K562 (cell line): Measurements from ENCODE around the gene SPON2. TPM values are rescaled to one million over a fixed set of nuclear protein-coding genes. Genes with fewer than 3 reads are reported as not detected.

Source experiments
- ATAC-seq: fragments of 200-7000 bp; cut with Tn5 transposase; 3 replicates; pipeline ENCODE4 v1.9.1; 2020; ENCODE audit warnings: moderate library complexity
- BruUV-seq: library from RNA; stranded (reverse); fragments of 400-500 nt; replicated peaks from 2 replicates; lab custom pipeline; 2021; lab: Mats Ljungman, UMichigan
- CTCF ChIA-PET: fragments of 300-600 bp; formaldehyde crosslinking; extraction: SDS; loops from one replicate; lab custom pipeline; 2021; ENCODE audit warnings: low intra/inter-chr PET ratio; lab: Yijun Ruan, JAX
- POLR2A ChIA-PET: fragments of 300-600, 350-650 bp; sonication (Branson Sonifier 250); formaldehyde crosslinking; extraction: SDS; loops from one replicate; lab custom pipeline; 2021; ENCODE audit warnings: antibody characterized with exemption, inconsistent platforms; lab: Yijun Ruan, JAX
- DNase-seq, 4 experiments: peaks; one replicate each; pipeline versions ENCODE4 v3.0.0 to v3.0.0-alpha.2; 2011 to 2018; ENCODE audit warnings: low spot score in 3 of 4, mixed read lengths in 3 of 4; ENCODE audit errors: extremely low read depth in 1 of 4
- FAIRE-seq: peaks from 2 replicates; lab custom pipeline; 2011; peaks lifted over from hg19 to GRCh38; lab: Jason Lieb, UNC
- H2AFZ ChIP-seq: 2 replicates; pipeline ENCODE4 v1.6.0; 2011; ENCODE audit warnings: low read depth, low read length, control low read depth, inconsistent platforms
- H3K27ac ChIP-seq: fragments of 200-600 bp; 3 replicates; pipeline ENCODE4 v1.8.0; 2011; ENCODE audit warnings: low read depth, mild to moderate bottlenecking, control low read depth, inconsistent platforms, low read length, moderate library complexity, mixed read lengths; ENCODE audit errors: extremely low read depth
- H3K27me3 ChIP-seq, 2 experiments: fragments of 300-600 bp in 1 of 2; 2 replicates in 1 of 2; 3 replicates in 1 of 2; pipeline versions ENCODE4 v1.6.0 to v1.8.0; 2011; ENCODE audit warnings: inconsistent platforms in 2 of 2, low read length in 2 of 2, mild to moderate bottlenecking in 1 of 2, mixed read lengths in 1 of 2, moderate library complexity in 1 of 2; ENCODE audit not compliant: control insufficient read depth in 2 of 2, insufficient read depth in 2 of 2
- H3K36me3 ChIP-seq: fragments of 300-600 bp; 3 replicates; pipeline ENCODE4 v1.8.0; 2011; ENCODE audit warnings: mild to moderate bottlenecking, low read length, inconsistent platforms; ENCODE audit not compliant: control insufficient read depth, insufficient read depth
- H3K4me1 ChIP-seq, 2 experiments: fragments of 200-600 bp in 1 of 2; replicated peaks in 1 of 2; 2 replicates in 1 of 2; 3 replicates in 1 of 2; pipeline versions ENCODE4 v1.5.1 to v1.8.0; 2011; ENCODE audit warnings: inconsistent platforms in 2 of 2, low read length in 2 of 2, mild to moderate bottlenecking in 1 of 2, mixed read lengths in 1 of 2, moderate library complexity in 1 of 2; ENCODE audit not compliant: control insufficient read depth in 2 of 2, insufficient read depth in 2 of 2
- H3K4me2 ChIP-seq: 2 replicates; pipeline ENCODE4 v1.6.1; 2011; ENCODE audit warnings: low read length, control low read depth, inconsistent platforms, mixed read lengths; ENCODE audit not compliant: insufficient read depth
- H3K4me3 ChIP-seq: fragments of 200-600 bp; sonication (generic), shearing (Covaris generic); 2 replicates; pipeline ENCODE4 v1.5.1; 2016; ENCODE audit warnings: control low read depth, inconsistent platforms
- H3K79me2 ChIP-seq: fragments of 200-600 bp; 3 replicates; pipeline ENCODE4 v1.8.0; 2011; ENCODE audit warnings: low read length, inconsistent platforms; ENCODE audit not compliant: control insufficient read depth, insufficient read depth
- H3K9ac ChIP-seq, 2 experiments: 2 replicates each; pipeline versions ENCODE4 v1.6.0 to v1.6.1; 2011; ENCODE audit warnings: low read depth in 2 of 2, low read length in 2 of 2, control low read depth in 1 of 2, inconsistent platforms in 1 of 2, mild to moderate bottlenecking in 1 of 2, mixed read lengths in 1 of 2; ENCODE audit not compliant: insufficient read depth in 1 of 2
- H3K9me1 ChIP-seq: one replicate; pipeline ENCODE4 v1.6.0; 2011; ENCODE audit warnings: inconsistent platforms, mild to moderate bottlenecking, low read length, moderate library complexity; ENCODE audit not compliant: control insufficient read depth, insufficient read depth
- H3K9me3 ChIP-seq: replicated peaks from 2 replicates; pipeline ENCODE4 v1.5.1; 2011; ENCODE audit warnings: low read depth, low read length, inconsistent platforms; ENCODE audit not compliant: control insufficient read depth, insufficient read depth
- H4K20me1 ChIP-seq: replicated peaks from 2 replicates; pipeline ENCODE4 v1.6.1; 2011; ENCODE audit warnings: low read length, inconsistent platforms, mixed read lengths; ENCODE audit not compliant: control insufficient read depth, insufficient read depth
- DDX20 ChIP-seq: fragments of 450-650 bp; IDR thresholded peaks from 2 replicates; pipeline ENCODE4 v1.6.1; 2016; ENCODE audit warnings: missing genetic modification characterization, low read depth, mild to moderate bottlenecking, missing compliant biosample characterization, moderate library complexity
- EP300 ChIP-seq: IDR thresholded peaks from 2 replicates; pipeline ENCODE4 v1.6.1; 2012; ENCODE audit warnings: low read length, improper control_type of control experiment
- FOS ChIP-seq: IDR thresholded peaks from 3 replicates; pipeline ENCODE4 v1.6.1; 2011; ENCODE audit not compliant: insufficient read length; ENCODE audit errors: extremely low read depth
- FOSL1 ChIP-seq: fragments of 200-800 bp; sonication (Bioruptor generic); conservative IDR thresholded peaks from 2 replicates; pipeline ENCODE4 v1.6.1; 2016; ENCODE audit warnings: missing genetic modification characterization, missing compliant biosample characterization
- HDGF ChIP-seq: fragments of 450-650 bp; IDR thresholded peaks from 2 replicates; pipeline ENCODE4 v1.6.1; 2016
- HOMEZ ChIP-seq: fragments of 250-450 bp; sonication (Bioruptor Pico); IDR thresholded peaks from 2 replicates; pipeline ENCODE4 v1.4.0; 2020; ENCODE audit warnings: mild to moderate bottlenecking, moderate library complexity
- MIER1 ChIP-seq: fragments of 450-650 bp; IDR thresholded peaks from 2 replicates; pipeline ENCODE4 v1.6.1; 2016; ENCODE audit warnings: antibody characterized with exemption, mild to moderate bottlenecking, low read depth
- TAF15 ChIP-seq: fragments of 200-400 bp; formaldehyde crosslinking; IDR thresholded peaks from 2 replicates; pipeline ENCODE4 v1.6.1; 2017; ENCODE audit warnings: mild to moderate bottlenecking, low read depth, low read length, moderate library complexity
- ZC3H11A ChIP-seq: IDR thresholded peaks from 2 replicates; pipeline ENCODE4 v1.6.1; 2012; ENCODE audit warnings: low read depth, low read length, improper control_type of control experiment
- ZNF695 ChIP-seq: fragments of 450-650 bp; formaldehyde crosslinking; IDR thresholded peaks from 2 replicates; pipeline ENCODE4 v1.4.0; 2020; ENCODE audit warnings: mild to moderate bottlenecking, moderate library complexity
- WGBS: fragments of 100-300 bp; shearing (Covaris generic); methylation state at CpG from one replicate; pipeline ENCODE4 v1.1.6; 2016; ENCODE audit warnings: low coverage, mixed read lengths; ENCODE audit not compliant: insufficient coverage; ENCODE audit errors: missing lambda C conversion rate; 5-methylcytosine and 5-hydroxymethylcytosine counted together
- in situ Hi-C: fragments of 300-500 bp; cut with MboI; formaldehyde crosslinking; loops from 4 replicates; pipeline ENCODE4 v1.15.0; 2018; ENCODE audit warnings: inconsistent platforms, mixed read lengths
- intact Hi-C: fragments of 100-400 bp; cut with micrococcal nuclease; formaldehyde crosslinking; loops from 2 replicates; pipeline ENCODE4 v1.14.2; 2022
- polyA plus RNA-seq, 8 experiments: library from polyadenylated mRNA; depleted of rRNA in 4 of 8; stranded (reverse) in 5 of 8; unstranded in 3 of 8; fragments of >200 nt; fragmentation: Nextera tagmentation in 2 of 8; fragmentation: Illumina TruSeq in 1 of 8; extraction: Ambion mirVana in 2 of 8; extraction: Trizol in 1 of 8; gene quantifications; 2 replicates each; pipeline versions ENCODE4 v1.2.1 to v1.2.3, GENCODE V29; 2011 to 2014; ENCODE audit warnings: inconsistent platforms in 1 of 8, missing spikeins in 1 of 8
- total RNA-seq, 7 experiments: library from RNA; depleted of rRNA in 6 of 7; stranded (reverse); fragments of >200 nt in 6 of 7; fragmentation: Illumina TruSeq in 2 of 7; extraction: Trizol in 2 of 7; gene quantifications; 2 replicates each; pipeline versions ENCODE4 v1.2.1 to v1.2.3, GENCODE V29; 2011 to 2021; ENCODE audit warnings: low replicate concordance in 1 of 7
- TF ChIP-seq, protein P1 (sequence below): IDR thresholded peaks from 3 replicates; pipeline ENCODE4 v1.6.1; 2011; ENCODE audit warnings: borderline replicate concordance, mild to moderate bottlenecking, moderate library complexity; ENCODE audit not compliant: insufficient read length; ENCODE audit errors: extremely low read depth
- TF ChIP-seq, protein P2 (sequence below), 3 experiments: fragments of 200-800 bp in 1 of 3; sonication (Bioruptor generic) in 1 of 3; sonication (generic) in 1 of 3; formaldehyde crosslinking in 1 of 3; IDR thresholded peaks; 2 replicates each; pipeline versions ENCODE4 v1.6.1 to v1.8.0; 2016 to 2022; ENCODE audit warnings: mild to moderate bottlenecking in 2 of 3, missing compliant biosample characterization in 2 of 3, missing genetic modification characterization in 2 of 3, missing genetic modification reagents in 1 of 3
- TF ChIP-seq, protein P3 (sequence below): fragments of 450-650 bp; conservative IDR thresholded peaks from 2 replicates; pipeline ENCODE4 v1.6.1; 2016; ENCODE audit warnings: missing genetic modification characterization, low read depth, mild to moderate bottlenecking, missing compliant biosample characterization, moderate library complexity

SPON2 gene
- total and polyA plus RNA-seq, 9 of the 15 experiments (the other 6 are each of a cell fraction or from before 2014, with no cell fraction given): 0.21 to 2.2 (median 0.83) TPM

DNA sequence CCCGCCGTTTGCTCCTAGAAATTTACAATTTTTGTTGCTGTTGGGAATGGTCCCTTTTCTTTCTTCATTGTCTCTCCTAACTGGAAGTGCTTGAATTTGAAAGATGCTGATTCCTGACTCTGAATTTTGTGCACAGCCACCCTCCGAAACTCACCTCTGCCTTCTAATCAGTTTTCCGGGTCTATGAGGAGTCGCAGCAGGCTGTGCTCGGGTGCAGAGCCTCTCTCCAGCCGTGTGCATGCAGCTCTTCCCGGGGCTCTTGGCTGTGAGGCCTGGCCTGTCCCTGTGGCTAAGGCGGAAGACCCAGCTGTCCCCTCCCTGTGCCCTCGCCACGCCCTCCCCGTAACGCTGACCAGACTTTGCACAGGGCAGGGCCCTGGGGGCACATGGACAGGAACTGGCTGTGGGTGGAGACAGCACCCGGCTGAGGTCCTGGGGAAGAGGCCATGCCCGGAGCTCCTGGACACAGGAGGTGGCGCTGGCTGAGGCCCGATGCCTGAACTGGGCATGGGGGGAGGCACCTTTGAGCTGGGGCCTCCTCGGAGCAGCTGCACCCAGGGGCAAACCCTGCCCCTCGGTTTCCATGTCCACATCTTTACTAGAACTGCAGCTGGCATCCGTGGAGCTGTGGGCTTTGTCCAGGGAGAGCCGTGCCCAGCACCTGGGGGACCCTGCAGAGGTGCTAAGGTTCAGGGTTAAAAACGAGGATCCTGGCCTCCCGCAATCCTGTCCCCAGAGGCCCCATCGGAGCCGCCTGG is 32.6 kb upstream of the SPON2 start:
- Histone ChIP-seq H3K4me3 (no peak overlapping the region), H3K9me3 (no peaks in the 10 kb centered on the region), H3K4me2 (no peak overlapping the region), H3K9me1 (no peaks in the 10 kb centered on the region), H4K20me1 (no peaks in the 10 kb centered on the region; the same call in 1 of the 2 replicates), H3K27me3 (no peaks in the 10 kb centered on the region), H3K36me3 (no peaks in the 10 kb centered on the region), H3K4me1 (peaks cover 20 to 72% of the 10 kb centered on the region in 2 experiments), H3K9ac (no peak overlapping the region; a peak in 1 of 4 replicates), H3K79me2 (no peaks in the 10 kb centered on the region; the same call in 2 of the 3 replicates), H3K27ac (no peak overlapping the region), H2AFZ (no peak overlapping the region)
- in situ Hi-C loops (no loop called here), intact Hi-C loops (loop anchor here (5.0 kb wide), 1 partner anchor 38 kb away; no protein-coding TSS in a partner anchor)
- ChIA-PET CTCF (no interaction called here), POLR2A (interaction anchor here (1.4 kb wide), 1 partner anchor 11 kb away, joined by 5 read pairs; no protein-coding TSS in a partner anchor)
- 60% methylated on average over 22 of the region's 25 CpGs for WGBS
- FAIRE-seq (no peak), DNase-seq (no peak), ATAC-seq (no peak)
- BruUV-seq: no TSS peak
- TF ChIP-seq, protein P1, sequence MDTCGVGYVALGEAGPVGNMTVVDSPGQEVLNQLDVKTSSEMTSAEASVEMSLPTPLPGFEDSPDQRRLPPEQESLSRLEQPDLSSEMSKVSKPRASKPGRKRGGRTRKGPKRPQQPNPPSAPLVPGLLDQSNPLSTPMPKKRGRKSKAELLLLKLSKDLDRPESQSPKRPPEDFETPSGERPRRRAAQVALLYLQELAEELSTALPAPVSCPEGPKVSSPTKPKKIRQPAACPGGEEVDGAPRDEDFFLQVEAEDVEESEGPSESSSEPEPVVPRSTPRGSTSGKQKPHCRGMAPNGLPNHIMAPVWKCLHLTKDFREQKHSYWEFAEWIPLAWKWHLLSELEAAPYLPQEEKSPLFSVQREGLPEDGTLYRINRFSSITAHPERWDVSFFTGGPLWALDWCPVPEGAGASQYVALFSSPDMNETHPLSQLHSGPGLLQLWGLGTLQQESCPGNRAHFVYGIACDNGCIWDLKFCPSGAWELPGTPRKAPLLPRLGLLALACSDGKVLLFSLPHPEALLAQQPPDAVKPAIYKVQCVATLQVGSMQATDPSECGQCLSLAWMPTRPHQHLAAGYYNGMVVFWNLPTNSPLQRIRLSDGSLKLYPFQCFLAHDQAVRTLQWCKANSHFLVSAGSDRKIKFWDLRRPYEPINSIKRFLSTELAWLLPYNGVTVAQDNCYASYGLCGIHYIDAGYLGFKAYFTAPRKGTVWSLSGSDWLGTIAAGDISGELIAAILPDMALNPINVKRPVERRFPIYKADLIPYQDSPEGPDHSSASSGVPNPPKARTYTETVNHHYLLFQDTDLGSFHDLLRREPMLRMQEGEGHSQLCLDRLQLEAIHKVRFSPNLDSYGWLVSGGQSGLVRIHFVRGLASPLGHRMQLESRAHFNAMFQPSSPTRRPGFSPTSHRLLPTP: no peak
- no peak for TF ChIP-seq ZC3H11A
- no peak for TF ChIP-seq HOMEZ (CRISPR knock-in tag)
- TF ChIP-seq MIER1: no peak
- no peak for TF ChIP-seq DDX20 (tag)
- TF ChIP-seq, protein P2, sequence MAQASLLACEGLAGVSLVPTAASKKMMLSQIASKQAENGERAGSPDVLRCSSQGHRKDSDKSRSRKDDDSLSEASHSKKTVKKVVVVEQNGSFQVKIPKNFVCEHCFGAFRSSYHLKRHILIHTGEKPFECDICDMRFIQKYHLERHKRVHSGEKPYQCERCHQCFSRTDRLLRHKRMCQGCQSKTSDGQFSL (CRISPR knock-in tag; IDR thresholded peaks at IDR 0.05): no peak
- TF ChIP-seq, protein P2 (tag; IDR thresholded peaks at IDR 0.05): no peak
- TF ChIP-seq ZNF695: no peak
- TF ChIP-seq EP300: no peak
- no peak for TF ChIP-seq HDGF
- no peak for TF ChIP-seq FOS
- TF ChIP-seq, protein P3, sequence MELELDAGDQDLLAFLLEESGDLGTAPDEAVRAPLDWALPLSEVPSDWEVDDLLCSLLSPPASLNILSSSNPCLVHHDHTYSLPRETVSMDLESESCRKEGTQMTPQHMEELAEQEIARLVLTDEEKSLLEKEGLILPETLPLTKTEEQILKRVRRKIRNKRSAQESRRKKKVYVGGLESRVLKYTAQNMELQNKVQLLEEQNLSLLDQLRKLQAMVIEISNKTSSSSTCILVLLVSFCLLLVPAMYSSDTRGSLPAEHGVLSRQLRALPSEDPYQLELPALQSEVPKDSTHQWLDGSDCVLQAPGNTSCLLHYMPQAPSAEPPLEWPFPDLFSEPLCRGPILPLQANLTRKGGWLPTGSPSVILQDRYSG (tag): no peak
- TF ChIP-seq FOSL1 (tag): no peak
- TF ChIP-seq TAF15: no peak
